Activated naive CD4-positive, alpha-beta T cell treated with anti-CD3 and anti-CD28 coated beads, Interleukin-2, amount 10 ng/mL, durations not matched to agents 5 hours and 36 hours (primary cell): Measurements from ENCODE around the gene RNF175. TPM values are rescaled to one million over a fixed set of nuclear protein-coding genes. Genes with fewer than 3 reads are reported as not detected.

Experiments used
- total RNA-seq, 2 experiments: library from RNA; stranded (reverse); gene quantifications; one replicate each; pipeline ENCODE4 v1.2.3, GENCODE V29; 2021

Gene RNF175
- total RNA-seq, result under 1 TPM in 1 of 2 experiments, not detected in 1; 0.34 TPM

DNA sequence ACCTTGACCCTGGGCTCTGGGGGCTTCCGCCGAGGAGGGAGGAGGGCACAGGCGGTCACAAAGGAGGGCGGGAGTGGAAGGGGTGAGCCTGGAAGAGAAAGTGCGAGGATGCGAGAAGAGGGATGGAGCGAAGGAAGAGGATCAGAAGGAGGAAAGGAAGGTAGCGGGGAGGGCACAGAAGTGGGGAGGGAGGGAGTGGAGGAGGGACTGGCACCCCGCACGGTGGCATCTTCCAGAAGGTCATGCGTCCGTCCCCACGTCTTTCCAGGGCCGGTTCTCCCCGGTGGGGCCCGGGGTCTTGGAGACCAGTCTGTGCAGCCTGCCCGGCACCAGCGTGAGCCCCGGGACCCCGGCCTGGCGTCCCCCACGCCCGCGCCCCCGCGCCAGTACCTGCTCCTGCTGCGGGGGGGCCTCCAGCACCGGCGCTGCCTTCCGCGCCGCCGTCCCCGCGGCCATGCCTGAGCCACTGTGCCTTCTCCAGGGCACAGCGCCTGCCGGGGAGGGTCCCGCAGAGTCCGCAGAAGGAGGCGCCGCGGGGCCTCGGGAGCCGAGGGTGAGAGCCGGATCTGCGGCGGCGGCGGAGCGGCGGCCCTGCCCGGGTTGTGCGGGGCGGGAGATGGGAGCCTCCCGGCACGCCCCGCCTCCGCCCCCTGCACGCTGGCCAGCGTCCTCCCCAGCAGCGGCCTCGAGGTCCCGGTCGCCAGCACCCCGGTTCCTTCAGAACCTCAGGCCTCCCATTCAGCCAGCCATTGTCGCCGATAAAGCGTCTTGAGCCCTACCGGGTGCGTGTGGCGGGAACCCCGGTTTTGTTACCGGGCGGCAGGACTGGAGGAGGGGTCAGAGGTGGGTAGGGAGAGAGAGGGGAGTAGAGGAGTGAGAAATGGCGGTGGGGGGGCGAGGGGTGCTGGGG lies at the start of gene RNF175:
Gene RNF175 (minus strand): TSS at position 618 of the 910 bp plus-strand sequence. CDS start 162 bp downstream, at position 456.

DNA sequence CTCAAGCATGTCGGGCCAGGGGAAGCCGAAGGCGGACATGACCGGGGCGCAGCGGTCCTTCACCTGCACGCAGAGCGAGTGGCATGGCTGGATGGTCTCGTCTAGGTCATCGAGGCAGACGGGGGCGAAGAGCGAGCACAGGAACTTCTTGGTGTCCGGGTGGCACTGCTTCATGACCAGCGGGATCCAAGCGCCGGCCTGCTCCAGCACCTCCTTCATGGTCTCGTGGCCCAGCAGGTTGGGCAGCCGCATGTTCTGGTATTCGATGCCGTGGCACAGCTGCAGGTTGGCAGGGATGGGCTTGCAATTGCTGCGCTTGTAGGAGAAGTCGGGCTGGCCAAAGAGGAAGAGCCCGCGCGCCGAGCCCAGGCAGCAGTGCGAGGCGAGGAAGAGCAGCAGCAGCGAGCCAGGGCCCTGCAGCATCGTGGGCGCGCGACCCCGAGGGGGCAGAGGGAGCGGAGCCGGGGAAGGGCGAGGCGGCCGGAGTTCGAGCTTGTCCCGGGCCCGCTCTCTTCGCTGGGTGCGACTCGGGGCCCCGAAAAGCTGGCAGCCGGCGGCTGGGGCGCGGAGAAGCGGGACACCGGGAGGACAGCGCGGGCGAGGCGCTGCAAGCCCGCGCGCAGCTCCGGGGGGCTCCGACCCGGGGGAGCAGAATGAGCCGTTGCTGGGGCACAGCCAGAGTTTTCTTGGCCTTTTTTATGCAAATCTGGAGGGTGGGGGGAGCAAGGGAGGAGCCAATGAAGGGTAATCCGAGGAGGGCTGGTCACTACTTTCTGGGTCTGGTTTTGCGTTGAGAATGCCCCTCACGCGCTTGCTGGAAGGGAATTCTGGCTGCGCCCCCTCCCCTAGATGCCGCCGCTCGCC lies 28.8 kb upstream of the RNF175 start, which contains the start of gene SFRP2:
Gene SFRP2 (minus strand): TSS at position 671 of the 864 bp plus-strand sequence. CDS start 248 bp downstream, at position 423.

DNA sequence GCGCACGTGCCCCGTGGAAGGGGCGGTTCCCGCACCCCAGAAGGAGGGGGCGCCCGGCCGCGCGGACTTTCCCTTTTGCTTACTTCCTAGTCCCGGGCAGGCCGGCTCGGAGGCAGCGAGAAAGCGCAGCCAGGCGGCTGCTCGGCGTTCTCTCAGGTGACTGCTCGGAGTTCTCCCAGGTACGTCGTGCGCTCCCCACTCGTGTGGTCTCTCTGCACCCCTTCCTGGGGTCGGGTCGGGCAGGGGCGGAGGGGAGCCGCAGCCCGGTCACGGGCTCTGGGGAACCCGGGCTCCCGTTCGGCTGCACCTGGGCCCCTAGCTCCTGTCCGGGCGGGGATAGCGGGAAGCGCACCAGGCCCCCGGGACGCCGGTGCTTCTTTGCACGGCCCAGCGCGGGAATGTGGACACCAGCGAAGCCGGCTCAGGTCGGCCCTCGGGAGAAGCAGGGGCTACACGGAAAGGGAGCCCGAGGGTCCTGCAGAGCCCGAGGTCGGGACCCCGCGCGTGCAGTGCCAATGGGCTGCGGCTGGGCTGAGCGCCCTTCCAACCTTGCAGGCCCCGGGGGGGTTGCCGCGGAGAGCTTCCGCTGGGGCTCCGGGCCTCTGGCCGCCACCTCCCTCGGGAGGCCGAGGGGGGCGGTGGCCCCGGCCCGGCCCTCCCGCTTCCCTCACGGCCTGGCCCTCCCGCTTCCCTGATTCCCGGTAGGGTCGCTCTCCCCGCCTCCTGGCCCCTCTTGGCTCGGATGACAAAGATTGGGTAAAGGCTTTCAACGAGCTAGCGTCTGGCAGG lies 75.4 kb downstream of the RNF175 start, which contains the start of gene TLR2:
Gene TLR2 (plus strand): TSS at position 99 of the 789 bp plus-strand sequence. CDS start 18,628 bp downstream, outside the sequence.

Other genes with a start within 250 kb of the RNF175 start
- 1 to 10 TPM; 6.8 to 7.3 TPM for gene TLR2, start 75.7 kb downstream of the RNF175 start, total RNA-seq
- not detected for gene SFRP2, start 29.1 kb upstream of the RNF175 start, total RNA-seq